OCI-LY3 (cell line): ENCODE measurements around the gene GSTK1.

Experiments
- CTCF ChIP-seq: fragments of 200-600, 300-600 bp; sonication (generic); IDR thresholded peaks from 2 replicates; pipeline ENCODE4 v1.5.1; 2014; ENCODE audit warnings: antibody characterized with exemption, low read length, low read depth
- EZH2phosphoT487 ChIP-seq: fragments of 200-600 bp; shearing (Covaris generic); IDR thresholded peaks from 2 replicates; pipeline ENCODE4 v1.6.1; 2018; ENCODE audit warnings: antibody characterized with exemption, mixed run types, low read depth

- TF ChIP-seq CTCF (no peak), EZH2phosphoT487 (no peak)
Observed at GRCh38 chr7:143263266-143264195, at the start of gene GSTK1.
